Sigmoid colon (tissue), 7 donors: Measurements from ENCODE around the gene CEP63. TPM values are rescaled to one million over a fixed set of nuclear protein-coding genes. Genes with fewer than 3 reads are reported as not detected.

ENCODE experiments used
- DNase-seq: peaks from one replicate; pipeline ENCODE4 v3.0.0-alpha.2; 2019
- H3K27ac ChIP-seq, 4 donors: fragments of 200-600 bp; sonication (generic); one replicate each; pipeline ENCODE4 v1.5.1; 2016 to 2019; ENCODE audit warnings: mild to moderate bottlenecking in 1 of 4
- H3K27me3 ChIP-seq, 3 donors: fragments of 200-600 bp; sonication (generic); one replicate each; pipeline ENCODE4 v1.5.1; 2019; ENCODE audit warnings: mild to moderate bottlenecking in 1 of 3
- H3K36me3 ChIP-seq, 4 donors: fragments of 200-600 bp; sonication (generic); one replicate each; pipeline ENCODE4 v1.5.1; 2016 to 2019
- H3K4me1 ChIP-seq, 4 donors: fragments of 200-600 bp; sonication (generic); one replicate each; pipeline ENCODE4 v1.5.1; 2017 to 2019
- H3K4me3 ChIP-seq, 4 donors: fragments of 200-600 bp; sonication (generic); one replicate each; pipeline ENCODE4 v1.5.1; 2017 to 2019; ENCODE audit warnings: mild to moderate bottlenecking in 2 of 4, moderate library complexity in 1 of 4
- H3K9me3 ChIP-seq, 4 donors: fragments of 200-600 bp in 3 of 4; sonication (generic) in 3 of 4; one replicate each; pipeline versions ENCODE4 v1.5.1 to v1.6.1; 2013 to 2019
- CTCF ChIP-seq, 4 experiments: fragments of 450-650 bp in 3 of 4; fragments of 200-600 bp in 1 of 4; IDR thresholded peaks; one replicate each; pipeline ENCODE4 v1.5.1; 2016 to 2019; ENCODE audit warnings: antibody characterized with exemption in 4 of 4, mild to moderate bottlenecking in 3 of 4, moderate library complexity in 2 of 4
- EP300 ChIP-seq, 4 donors: sonication (generic); formaldehyde crosslinking; IDR thresholded peaks; one replicate each; pipeline ENCODE4 v1.6.1; 2017; ENCODE audit warnings: antibody characterized with exemption in 4 of 4
- POLR2A ChIP-seq, 2 donors: fragments of 450-650 bp; IDR thresholded peaks; one replicate each; pipeline ENCODE4 v1.6.1; 2016; ENCODE audit warnings: antibody characterized with exemption in 2 of 2, mild to moderate bottlenecking in 2 of 2, moderate library complexity in 2 of 2
- POLR2AphosphoS5 ChIP-seq, 4 donors: sonication (generic); formaldehyde crosslinking; IDR thresholded peaks; one replicate each; pipeline ENCODE4 v1.6.1; 2017; ENCODE audit warnings: antibody characterized with exemption in 4 of 4
- WGBS, 2 donors: extraction: QIAGEN DNeasy Blood & Tissue Kit; methylation state at CpG; one replicate each; pipeline ENCODE4 v1.1.7; 2013; 5-methylcytosine and 5-hydroxymethylcytosine counted together
- intact Hi-C: fragments of 100-400 bp; cut with DNase I; formaldehyde crosslinking; loops from one replicate; pipeline ENCODE4 v1.15.1; 2023
- polyA plus RNA-seq, 3 donors: library from polyadenylated mRNA; stranded (reverse); fragments of 200-250 nt; gene quantifications; one replicate each; pipeline ENCODE4 v1.2.3, GENCODE V29; 2013
- total RNA-seq, 4 donors: library from RNA; depleted of rRNA; stranded (reverse); fragments of >200 nt; gene quantifications; one replicate each; pipeline ENCODE4 v1.1.0, GENCODE V29; 2016
- donor health status: healthy with polysubstance abuse.
- donor health status: Bipolar disorder and iron deficiency.
- donor health status: healthy.

The CEP63 gene
- total and polyA plus RNA-seq, 7 donors: 16.6 to 33.5 (median 22.5) TPM

- no peak overlapping the region for H3K27ac ChIP-seq
Measured at GRCh38 chr3:134622806-134623365, 137.0 kb downstream of the CEP63 start.

GRCh38 chr3:134623615-134624245, 137.9 kb downstream of the CEP63 start:
- Histone ChIP-seq H3K4me1 (no peaks in the 10 kb centered on the region), H3K27ac (no peak overlapping the region), H3K36me3 (peaks cover 0 to 27% (median 0%) of the 10 kb centered on the region in 4 donors), H3K27me3 (no peaks in the 10 kb centered on the region), H3K9me3 (peaks cover 0 to 2% (median 0%) of the 10 kb centered on the region in 4 donors), H3K4me3 (no peak overlapping the region)
- 89 to 94% methylated on average over 7 of the region's 7 CpGs for WGBS, 2 donors
- TF ChIP-seq POLR2AphosphoS5 (IDR thresholded peaks at IDR 0.05) (no peak), EP300 (IDR thresholded peaks at IDR 0.05) (no peak), POLR2A (IDR thresholded peaks at IDR 0.05) (no peak), CTCF (IDR thresholded peaks at IDR 0.05) (no peak)
- intact Hi-C loops: no loop called here
- no peak for DNase-seq

More at GRCh38 chr3:134622806-134623365, 137.0 kb downstream of the CEP63 start:
- H3K36me3 ChIP-seq: peaks cover 0 to 27% (median 0%) of the 10 kb centered on the region in 4 donors
- TF ChIP-seq POLR2A (IDR thresholded peaks at IDR 0.05) (no peak), POLR2AphosphoS5 (IDR thresholded peaks at IDR 0.05) (no peak), CTCF (IDR thresholded peaks at IDR 0.05) (no peak), EP300 (IDR thresholded peaks at IDR 0.05) (no peak)
- 77 to 78% methylated on average over 5 of the region's 5 CpGs for WGBS, 2 donors
- peaks cover 0 to 2% (median 0%) of the 10 kb centered on the region in 4 donors for H3K9me3 ChIP-seq
- intact Hi-C loops: no loop called here
- no peaks in the 10 kb centered on the region for H3K27me3 ChIP-seq
- DNase-seq: no peak
- H3K4me3 ChIP-seq: no peak overlapping the region
- H3K4me1 ChIP-seq: no peaks in the 10 kb centered on the region

Other genes starting within 250 kb of the CEP63 start
- gene RYK, start 235.2 kb upstream of the CEP63 start, total RNA-seq: 100 to 1,000 TPM in 2 of 4 donors, 10 to 100 TPM in 2; 92.2 to 148 (median 102) TPM
- gene RYK, start 235.2 kb upstream of the CEP63 start, polyA plus RNA-seq: 10 to 100 TPM; 12.7 to 23.1 (median 21.0) TPM
- 100 to 1,000 TPM in 1 of 4 donors, 10 to 100 TPM in 3; 43.5 to 112 (median 47.6) TPM for gene AMOTL2, start 111.6 kb upstream of the CEP63 start, total RNA-seq
- 10 to 100 TPM in 1 of 3 donors, 1 to 10 TPM in 2; 1.6 to 13.8 (median 9.9) TPM for gene AMOTL2, start 111.6 kb upstream of the CEP63 start, polyA plus RNA-seq
- 10 to 100 TPM; 46.7 to 78.1 (median 61.1) TPM for gene ANAPC13, start 72 bp upstream of the CEP63 start, total RNA-seq
- 10 to 100 TPM; 50.8 to 88.9 (median 56.9) TPM for gene ANAPC13, start 72 bp upstream of the CEP63 start, polyA plus RNA-seq
- 1 to 10 TPM; 1.3 to 3.9 (median 3.1) TPM for gene KY, start 165.0 kb downstream of the CEP63 start, total RNA-seq
- under 1 TPM in 1 of 3 donors, not detected in 2; 0.13 TPM for gene KY, start 165.0 kb downstream of the CEP63 start, polyA plus RNA-seq